Suprapubic skin (tissue), 4 donors: Measurements from ENCODE around the gene SPRED1.

ENCODE experiments used
- CTCF ChIP-seq, 2 donors: fragments of 200-600 bp in 1 of 2; fragments of 450-650 bp in 1 of 2; sonication (generic) in 1 of 2; IDR thresholded peaks; one replicate each; pipeline ENCODE4 v1.5.1; 2016 to 2019; ENCODE audit warnings: antibody characterized with exemption in 2 of 2, mild to moderate bottlenecking in 1 of 2, moderate library complexity in 1 of 2
- EP300 ChIP-seq: sonication (generic); formaldehyde crosslinking; IDR thresholded peaks from one replicate; pipeline ENCODE4 v1.6.1; 2017; ENCODE audit warnings: antibody characterized with exemption
- POLR2A ChIP-seq, 2 donors: fragments of 450-650 bp; IDR thresholded peaks; one replicate each; pipeline ENCODE4 v1.6.1; 2017; ENCODE audit warnings: antibody characterized with exemption in 2 of 2, mild to moderate bottlenecking in 2 of 2, moderate library complexity in 2 of 2
- POLR2AphosphoS5 ChIP-seq, 3 donors: sonication (generic); formaldehyde crosslinking; IDR thresholded peaks; one replicate each; pipeline ENCODE4 v1.6.1; 2017; ENCODE audit warnings: antibody characterized with exemption in 3 of 3

GRCh38 chr15:38263996-38264395 is 11.4 kb downstream of the SPRED1 start:
- TF ChIP-seq CTCF (IDR thresholded peaks at IDR 0.05) (no peak), POLR2A (IDR thresholded peaks at IDR 0.05) (no peak), EP300 (no peak), POLR2AphosphoS5 (IDR thresholded peaks at IDR 0.05) (no peak)
